HepG2 (cell line): ENCODE data around the gene SLFN14. TPM values are rescaled to one million over a fixed set of nuclear protein-coding genes. Genes with fewer than 3 reads are reported as not detected.
A peak's percentile ranks its signal among the peaks of the same experiment; 100 is the strongest.

Experiments used
- DR1 ChIP-seq: sonication (generic); formaldehyde crosslinking; IDR thresholded peaks from 2 replicates; pipeline ENCODE4 v1.8.0; 2021; ENCODE audit warnings: mild to moderate bottlenecking, missing genetic modification reagents, inconsistent platforms
- FOXA3 ChIP-seq: IDR thresholded peaks from 2 replicates; pipeline ENCODE4 v1.6.1; 2016; ENCODE audit warnings: missing genetic modification reagents, missing compliant biosample characterization
- HOXD1 ChIP-seq: sonication (generic); formaldehyde crosslinking; IDR thresholded peaks from 2 replicates; pipeline ENCODE4 v1.5.0; 2020; ENCODE audit warnings: missing genetic modification reagents
- KAT2B ChIP-seq: fragments of 150-350 bp; IDR thresholded peaks from 2 replicates; pipeline ENCODE4 v1.6.1; 2014; ENCODE audit warnings: low read depth, low read length, borderline replicate concordance
- KDM5B ChIP-seq: sonication (generic); formaldehyde crosslinking; IDR thresholded peaks from 2 replicates; pipeline ENCODE4 v1.4.0; 2020; ENCODE audit warnings: missing genetic modification reagents, mild to moderate bottlenecking, borderline replicate concordance
- MED13 ChIP-seq: sonication (generic); formaldehyde crosslinking; IDR thresholded peaks from 2 replicates; pipeline ENCODE4 v1.5.0; 2020; ENCODE audit warnings: missing genetic modification reagents
- NFKB2 ChIP-seq: sonication (generic); formaldehyde crosslinking; IDR thresholded peaks from 2 replicates; pipeline ENCODE4 v1.4.0; 2020; ENCODE audit warnings: missing genetic modification reagents, borderline replicate concordance
- SATB2 ChIP-seq: sonication (generic); formaldehyde crosslinking; IDR thresholded peaks from 2 replicates; pipeline ENCODE4 v1.5.0; 2020; ENCODE audit warnings: missing genetic modification reagents
- SIX1 ChIP-seq: sonication (generic); formaldehyde crosslinking; IDR thresholded peaks from 2 replicates; pipeline ENCODE4 v1.4.0; 2020; ENCODE audit warnings: missing genetic modification reagents, borderline replicate concordance
- SMAD1 ChIP-seq: sonication (generic); formaldehyde crosslinking; IDR thresholded peaks from 2 replicates; pipeline ENCODE4 v1.4.0; 2020; ENCODE audit warnings: missing genetic modification reagents, low read depth, mild to moderate bottlenecking, borderline replicate concordance
- SMC3 ChIP-seq: IDR thresholded peaks from 2 replicates; pipeline ENCODE4 v1.6.1; 2011; ENCODE audit warnings: low read length, improper control_type of control experiment
- TBL1XR1 ChIP-seq: fragments of 150-350 bp; IDR thresholded peaks from 2 replicates; pipeline ENCODE4 v1.6.1; 2014; ENCODE audit warnings: borderline replicate concordance, low read length; ENCODE audit not compliant: partially characterized antibody
- TBX2 ChIP-seq: sonication (generic); formaldehyde crosslinking; IDR thresholded peaks from 2 replicates; pipeline ENCODE4 v1.5.0; 2020; ENCODE audit warnings: missing genetic modification reagents, mild to moderate bottlenecking, borderline replicate concordance
- ZKSCAN8 ChIP-seq: IDR thresholded peaks from 2 replicates; pipeline ENCODE4 v1.6.1; 2016; ENCODE audit warnings: borderline replicate concordance, missing genetic modification reagents, missing compliant biosample characterization
- ZNF549 ChIP-seq: sonication (generic); formaldehyde crosslinking; IDR thresholded peaks from 2 replicates; pipeline ENCODE4 v1.5.0; 2020; ENCODE audit warnings: missing genetic modification reagents
- ZSCAN22 ChIP-seq: sonication (generic); formaldehyde crosslinking; IDR thresholded peaks from 2 replicates; pipeline ENCODE4 v1.4.0; 2020; ENCODE audit warnings: mild to moderate bottlenecking, missing genetic modification reagents
- ZSCAN30 ChIP-seq: sonication (generic); formaldehyde crosslinking; IDR thresholded peaks from 2 replicates; pipeline ENCODE4 v1.5.0; 2020; ENCODE audit warnings: mild to moderate bottlenecking, missing genetic modification reagents
- polyA plus RNA-seq, 8 experiments: library from polyadenylated mRNA; depleted of rRNA in 3 of 8; stranded (reverse) in 7 of 8; unstranded in 1 of 8; fragments of >200 nt; fragmentation: Illumina TruSeq in 4 of 8; extraction: Trizol in 4 of 8; gene quantifications; 2 replicates each; pipeline versions ENCODE4 v1.2.1 to v1.2.3, GENCODE V29; 2011 to 2016; ENCODE audit warnings: low read depth in 4 of 8, missing spikeins in 1 of 8, mixed read lengths in 1 of 8; ENCODE audit not compliant: insufficient read depth in 1 of 8
- total RNA-seq, 5 experiments: library from RNA; depleted of rRNA; stranded (reverse); fragments of >200 nt; fragmentation: Illumina TruSeq; extraction: Trizol; gene quantifications; 2 replicates each; pipeline ENCODE4 v1.2.3, GENCODE V29; 2016; ENCODE audit warnings: low read depth in 1 of 5
- TF ChIP-seq, protein P1 (sequence below): sonication (generic); formaldehyde crosslinking; IDR thresholded peaks from 2 replicates; pipeline ENCODE4 v1.4.0; 2020; ENCODE audit warnings: missing genetic modification reagents
- TF ChIP-seq, protein P2 (sequence below): sonication (generic); formaldehyde crosslinking; IDR thresholded peaks from 2 replicates; pipeline ENCODE4 v1.5.1; 2020; ENCODE audit warnings: mild to moderate bottlenecking, missing genetic modification reagents, borderline replicate concordance
- TF ChIP-seq, protein P3 (sequence below): sonication (generic); formaldehyde crosslinking; IDR thresholded peaks from 2 replicates; pipeline ENCODE4 v1.8.0; 2022; ENCODE audit warnings: low read depth, missing genetic modification reagents
- TF ChIP-seq, protein P4 (sequence below): sonication (generic); formaldehyde crosslinking; IDR thresholded peaks from 2 replicates; pipeline ENCODE4 v1.4.0; 2020; ENCODE audit warnings: mild to moderate bottlenecking, missing genetic modification reagents

Gene SLFN14
- total and polyA plus RNA-seq, 2 of the 13 experiments (the other 11 are each of a cell fraction or from before 2014, with no cell fraction given) = not detected

DNA sequence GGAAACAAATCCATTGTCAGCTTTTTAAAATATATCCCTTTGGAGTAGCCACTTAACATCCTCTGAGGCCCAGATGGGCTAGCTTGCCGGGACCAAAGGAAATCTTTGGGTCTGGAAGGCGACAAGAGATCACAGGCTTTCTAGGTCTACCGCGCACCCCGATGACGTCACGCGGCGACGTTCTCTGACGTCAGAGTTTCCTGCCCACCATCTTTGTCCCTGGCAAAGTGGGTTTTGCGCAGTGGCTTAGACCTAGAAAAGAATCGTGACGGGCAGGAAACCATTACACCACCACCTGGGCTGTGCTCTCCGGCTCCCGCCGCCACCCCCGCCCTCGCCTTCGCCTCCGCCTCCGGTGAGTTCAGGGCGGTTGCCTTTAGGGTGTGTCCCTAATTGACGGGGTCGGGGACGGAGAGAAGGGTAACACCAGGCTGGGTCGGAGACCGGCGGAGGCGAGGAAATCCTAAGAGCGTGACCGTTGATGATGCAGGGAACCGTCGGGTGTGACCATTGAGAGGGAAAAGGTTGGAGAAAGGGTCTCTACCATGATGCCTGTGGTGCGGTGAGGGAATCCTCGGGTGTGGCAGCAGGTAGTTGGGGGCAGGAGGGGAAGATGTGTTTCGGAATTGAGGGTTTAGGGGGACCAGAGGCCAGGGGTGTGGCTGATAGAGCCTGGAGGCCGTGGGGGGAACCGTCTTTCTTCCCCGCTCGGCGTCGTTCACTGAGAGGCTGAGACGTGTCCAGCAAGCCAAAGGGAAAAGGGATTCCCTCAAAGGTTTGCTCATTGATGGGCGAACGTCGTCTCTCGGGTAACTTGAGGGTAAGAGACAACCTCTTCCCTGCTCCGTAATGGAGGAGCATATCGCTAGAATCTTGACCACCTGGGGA lies 26.7 kb upstream of the SLFN14 start, which contains the start of gene AP2B1 (continued):
- TF ChIP-seq ZKSCAN8 (CRISPR knock-in tag) = peak; percentile 57; the same call in 1 of the 2 replicates
- peak; percentile 78; the same call in 1 of the 2 replicates for TF ChIP-seq KDM5B (CRISPR knock-in tag)
- peak; percentile 59 for TF ChIP-seq FOXA3 (CRISPR knock-in tag)
- TF ChIP-seq ZSCAN22 (CRISPR knock-in tag) = no peak
- TF ChIP-seq, protein P1, sequence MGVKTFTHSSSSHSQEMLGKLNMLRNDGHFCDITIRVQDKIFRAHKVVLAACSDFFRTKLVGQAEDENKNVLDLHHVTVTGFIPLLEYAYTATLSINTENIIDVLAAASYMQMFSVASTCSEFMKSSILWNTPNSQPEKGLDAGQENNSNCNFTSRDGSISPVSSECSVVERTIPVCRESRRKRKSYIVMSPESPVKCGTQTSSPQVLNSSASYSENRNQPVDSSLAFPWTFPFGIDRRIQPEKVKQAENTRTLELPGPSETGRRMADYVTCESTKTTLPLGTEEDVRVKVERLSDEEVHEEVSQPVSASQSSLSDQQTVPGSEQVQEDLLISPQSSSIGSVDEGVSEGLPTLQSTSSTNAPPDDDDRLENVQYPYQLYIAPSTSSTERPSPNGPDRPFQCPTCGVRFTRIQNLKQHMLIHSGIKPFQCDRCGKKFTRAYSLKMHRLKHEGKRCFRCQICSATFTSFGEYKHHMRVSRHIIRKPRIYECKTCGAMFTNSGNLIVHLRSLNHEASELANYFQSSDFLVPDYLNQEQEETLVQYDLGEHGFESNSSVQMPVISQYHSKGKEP (CRISPR knock-in tag) = peak; percentile 80; the same call in 1 of the 2 replicates
- TF ChIP-seq ZNF549 (CRISPR knock-in tag) = no peak
- peak; percentile 54 for TF ChIP-seq TBL1XR1
- TF ChIP-seq, protein P2, sequence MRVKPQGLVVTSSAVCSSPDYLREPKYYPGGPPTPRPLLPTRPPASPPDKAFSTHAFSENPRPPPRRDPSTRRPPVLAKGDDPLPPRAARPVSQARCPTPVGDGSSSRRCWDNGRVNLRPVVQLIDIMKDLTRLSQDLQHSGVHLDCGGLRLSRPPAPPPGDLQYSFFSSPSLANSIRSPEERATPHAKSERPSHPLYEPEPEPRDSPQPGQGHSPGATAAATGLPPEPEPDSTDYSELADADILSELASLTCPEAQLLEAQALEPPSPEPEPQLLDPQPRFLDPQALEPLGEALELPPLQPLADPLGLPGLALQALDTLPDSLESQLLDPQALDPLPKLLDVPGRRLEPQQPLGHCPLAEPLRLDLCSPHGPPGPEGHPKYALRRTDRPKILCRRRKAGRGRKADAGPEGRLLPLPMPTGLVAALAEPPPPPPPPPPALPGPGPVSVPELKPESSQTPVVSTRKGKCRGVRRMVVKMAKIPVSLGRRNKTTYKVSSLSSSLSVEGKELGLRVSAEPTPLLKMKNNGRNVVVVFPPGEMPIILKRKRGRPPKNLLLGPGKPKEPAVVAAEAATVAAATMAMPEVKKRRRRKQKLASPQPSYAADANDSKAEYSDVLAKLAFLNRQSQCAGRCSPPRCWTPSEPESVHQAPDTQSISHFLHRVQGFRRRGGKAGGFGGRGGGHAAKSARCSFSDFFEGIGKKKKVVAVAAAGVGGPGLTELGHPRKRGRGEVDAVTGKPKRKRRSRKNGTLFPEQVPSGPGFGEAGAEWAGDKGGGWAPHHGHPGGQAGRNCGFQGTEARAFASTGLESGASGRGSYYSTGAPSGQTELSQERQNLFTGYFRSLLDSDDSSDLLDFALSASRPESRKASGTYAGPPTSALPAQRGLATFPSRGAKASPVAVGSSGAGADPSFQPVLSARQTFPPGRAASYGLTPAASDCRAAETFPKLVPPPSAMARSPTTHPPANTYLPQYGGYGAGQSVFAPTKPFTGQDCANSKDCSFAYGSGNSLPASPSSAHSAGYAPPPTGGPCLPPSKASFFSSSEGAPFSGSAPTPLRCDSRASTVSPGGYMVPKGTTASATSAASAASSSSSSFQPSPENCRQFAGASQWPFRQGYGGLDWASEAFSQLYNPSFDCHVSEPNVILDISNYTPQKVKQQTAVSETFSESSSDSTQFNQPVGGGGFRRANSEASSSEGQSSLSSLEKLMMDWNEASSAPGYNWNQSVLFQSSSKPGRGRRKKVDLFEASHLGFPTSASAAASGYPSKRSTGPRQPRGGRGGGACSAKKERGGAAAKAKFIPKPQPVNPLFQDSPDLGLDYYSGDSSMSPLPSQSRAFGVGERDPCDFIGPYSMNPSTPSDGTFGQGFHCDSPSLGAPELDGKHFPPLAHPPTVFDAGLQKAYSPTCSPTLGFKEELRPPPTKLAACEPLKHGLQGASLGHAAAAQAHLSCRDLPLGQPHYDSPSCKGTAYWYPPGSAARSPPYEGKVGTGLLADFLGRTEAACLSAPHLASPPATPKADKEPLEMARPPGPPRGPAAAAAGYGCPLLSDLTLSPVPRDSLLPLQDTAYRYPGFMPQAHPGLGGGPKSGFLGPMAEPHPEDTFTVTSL (CRISPR knock-in tag) = no peak
- TF ChIP-seq, protein P3, sequence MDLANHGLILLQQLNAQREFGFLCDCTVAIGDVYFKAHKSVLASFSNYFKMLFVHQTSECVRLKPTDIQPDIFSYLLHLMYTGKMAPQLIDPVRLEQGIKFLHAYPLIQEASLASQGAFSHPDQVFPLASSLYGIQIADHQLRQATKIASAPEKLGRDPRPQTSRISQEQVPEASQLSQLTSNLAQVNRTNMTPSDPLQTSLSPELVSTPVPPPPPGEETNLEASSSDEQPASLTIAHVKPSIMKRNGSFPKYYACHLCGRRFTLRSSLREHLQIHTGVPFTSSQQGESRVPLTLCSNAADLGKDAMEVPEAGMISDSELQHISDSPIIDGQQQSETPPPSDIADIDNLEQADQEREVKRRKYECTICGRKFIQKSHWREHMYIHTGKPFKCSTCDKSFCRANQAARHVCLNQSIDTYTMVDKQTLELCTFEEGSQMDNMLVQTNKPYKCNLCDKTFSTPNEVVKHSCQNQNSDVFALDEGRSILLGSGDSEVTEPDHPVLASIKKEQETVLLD (CRISPR knock-in tag) = no peak
- no peak for TF ChIP-seq SATB2 (CRISPR knock-in tag)
- peak; percentile 85; the same call in 1 of the 2 replicates for TF ChIP-seq SMAD1 (CRISPR knock-in tag)
- TF ChIP-seq SIX1 (CRISPR knock-in tag) = no peak
- no peak; the same call in 1 of the 2 replicates for TF ChIP-seq DR1 (CRISPR knock-in tag)
- TF ChIP-seq KAT2B = no peak
- no peak for TF ChIP-seq MED13 (CRISPR knock-in tag)
- TF ChIP-seq, protein P4, sequence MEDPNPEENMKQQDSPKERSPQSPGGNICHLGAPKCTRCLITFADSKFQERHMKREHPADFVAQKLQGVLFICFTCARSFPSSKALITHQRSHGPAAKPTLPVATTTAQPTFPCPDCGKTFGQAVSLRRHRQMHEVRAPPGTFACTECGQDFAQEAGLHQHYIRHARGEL = no peak
- no peak for TF ChIP-seq HOXD1
- TF ChIP-seq SMC3 = no peak
- TF ChIP-seq TBX2 = peak; percentile 52; the same call in 1 of the 2 replicates
- no peak; the same call in 1 of the 2 replicates for TF ChIP-seq NFKB2 (CRISPR knock-in tag)
- TF ChIP-seq ZSCAN30 = no peak
